IMR-90 (cell line): ENCODE measurements around the gene ABCG4.

Experiments
- CEBPB ChIP-seq: IDR thresholded peaks from 2 replicates; pipeline ENCODE4 v1.6.1; 2012; ENCODE audit warnings: low read depth, low read length, improper control_type of control experiment
- CHD1 ChIP-seq: IDR thresholded peaks from 2 replicates; pipeline ENCODE4 v1.6.1; 2012; ENCODE audit warnings: low read depth, low read length, improper control_type of control experiment
- FOS ChIP-seq: fragments of 150-350 bp; IDR thresholded peaks from 2 replicates; pipeline ENCODE4 v1.6.1; 2016; ENCODE audit warnings: low read depth, low read length
- MAFK ChIP-seq: IDR thresholded peaks from 2 replicates; pipeline ENCODE4 v1.6.1; 2012; ENCODE audit warnings: low read depth, low read length, improper control_type of control experiment
- MXI1 ChIP-seq: IDR thresholded peaks from 2 replicates; pipeline ENCODE4 v1.6.1; 2012; ENCODE audit warnings: low read depth, mild to moderate bottlenecking, low read length, moderate library complexity, borderline replicate concordance
- POLR2A ChIP-seq: IDR thresholded peaks from 2 replicates; pipeline ENCODE4 v1.6.1; 2012; ENCODE audit warnings: mild to moderate bottlenecking, low read depth, low read length
- RAD21 ChIP-seq: IDR thresholded peaks from 2 replicates; pipeline ENCODE4 v1.6.1; 2012; ENCODE audit warnings: low read length, improper control_type of control experiment
- RCOR1 ChIP-seq: IDR thresholded peaks from 2 replicates; pipeline ENCODE4 v1.6.1; 2012; ENCODE audit warnings: mild to moderate bottlenecking, low read length, improper control_type of control experiment; ENCODE audit not compliant: insufficient replicate concordance
- SMC3 ChIP-seq: fragments of 150-350 bp; IDR thresholded peaks from 2 replicates; pipeline ENCODE4 v1.6.1; 2016; ENCODE audit warnings: low read depth, mild to moderate bottlenecking, antibody characterized with exemption, low read length, moderate library complexity
- TF ChIP-seq, protein P1 (sequence below): conservative IDR thresholded peaks from 2 replicates; pipeline ENCODE4 v1.5.1; 2012; ENCODE audit warnings: mild to moderate bottlenecking, low read depth, low read length, improper control_type of control experiment
- TF ChIP-seq, protein P2 (sequence below): fragments of 150-350 bp; IDR thresholded peaks from 2 replicates; pipeline ENCODE4 v1.6.1; 2017; ENCODE audit warnings: mild to moderate bottlenecking, antibody characterized with exemption, low read length, low read depth

DNA sequence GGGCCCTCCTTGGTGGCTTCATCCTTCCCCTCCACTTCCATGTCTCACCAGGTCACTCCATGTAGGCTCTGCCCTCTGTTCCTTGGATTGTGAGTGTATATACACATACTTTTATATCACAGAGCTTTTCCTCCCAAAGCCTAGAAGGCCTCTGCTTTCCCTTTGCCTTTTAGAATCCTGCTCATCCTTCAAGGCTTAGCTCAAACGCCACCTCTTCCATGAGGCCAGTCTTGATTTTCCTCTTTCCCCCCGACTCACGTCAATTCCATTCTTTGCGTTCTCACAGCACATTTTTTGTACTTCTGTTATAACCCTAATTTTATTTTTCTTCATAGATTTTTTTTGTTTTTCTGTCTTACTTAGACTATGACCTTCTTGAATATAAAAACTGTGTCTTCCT lies 3.8 kb downstream of the ABCG4 start:
- TF ChIP-seq, protein P1, sequence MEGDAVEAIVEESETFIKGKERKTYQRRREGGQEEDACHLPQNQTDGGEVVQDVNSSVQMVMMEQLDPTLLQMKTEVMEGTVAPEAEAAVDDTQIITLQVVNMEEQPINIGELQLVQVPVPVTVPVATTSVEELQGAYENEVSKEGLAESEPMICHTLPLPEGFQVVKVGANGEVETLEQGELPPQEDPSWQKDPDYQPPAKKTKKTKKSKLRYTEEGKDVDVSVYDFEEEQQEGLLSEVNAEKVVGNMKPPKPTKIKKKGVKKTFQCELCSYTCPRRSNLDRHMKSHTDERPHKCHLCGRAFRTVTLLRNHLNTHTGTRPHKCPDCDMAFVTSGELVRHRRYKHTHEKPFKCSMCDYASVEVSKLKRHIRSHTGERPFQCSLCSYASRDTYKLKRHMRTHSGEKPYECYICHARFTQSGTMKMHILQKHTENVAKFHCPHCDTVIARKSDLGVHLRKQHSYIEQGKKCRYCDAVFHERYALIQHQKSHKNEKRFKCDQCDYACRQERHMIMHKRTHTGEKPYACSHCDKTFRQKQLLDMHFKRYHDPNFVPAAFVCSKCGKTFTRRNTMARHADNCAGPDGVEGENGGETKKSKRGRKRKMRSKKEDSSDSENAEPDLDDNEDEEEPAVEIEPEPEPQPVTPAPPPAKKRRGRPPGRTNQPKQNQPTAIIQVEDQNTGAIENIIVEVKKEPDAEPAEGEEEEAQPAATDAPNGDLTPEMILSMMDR, result no peak
- no peak for TF ChIP-seq CHD1
- TF ChIP-seq, protein P2, sequence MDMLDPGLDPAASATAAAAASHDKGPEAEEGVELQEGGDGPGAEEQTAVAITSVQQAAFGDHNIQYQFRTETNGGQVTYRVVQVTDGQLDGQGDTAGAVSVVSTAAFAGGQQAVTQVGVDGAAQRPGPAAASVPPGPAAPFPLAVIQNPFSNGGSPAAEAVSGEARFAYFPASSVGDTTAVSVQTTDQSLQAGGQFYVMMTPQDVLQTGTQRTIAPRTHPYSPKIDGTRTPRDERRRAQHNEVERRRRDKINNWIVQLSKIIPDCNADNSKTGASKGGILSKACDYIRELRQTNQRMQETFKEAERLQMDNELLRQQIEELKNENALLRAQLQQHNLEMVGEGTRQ, result no peak
- no peak for TF ChIP-seq POLR2A
- TF ChIP-seq MXI1, result no peak
- TF ChIP-seq RAD21, result no peak
- TF ChIP-seq SMC3, result no peak
- no peak for TF ChIP-seq RCOR1
- TF ChIP-seq MAFK, result no peak
- TF ChIP-seq FOS, result no peak
- TF ChIP-seq CEBPB, result no peak
